ENCODE measurements around the gene MTRF1. TPM values are rescaled to one million over a fixed set of nuclear protein-coding genes. Genes with fewer than 3 reads are reported as not detected.
"Not testable (repeated sequence)": the region's sequence is repeated elsewhere in the genome, so short reads cannot be mapped to it uniquely, and the experiment has no call there.

The MTRF1 gene
- total RNA-seq, 1 donor from 2014 or later = 12.3 TPM

GRCh38 chr13:41282129-41282571, 18.8 kb upstream of the MTRF1 start:
- no peak for DNase-seq (ENCODE audit: low spot score)

- DNase-seq (ENCODE audit: low spot score) = not testable (repeated sequence)
These were observed 15.8 kb upstream of the MTRF1 start for GRCh38 chr13:41279156-41279555.

GRCh38 chr13:41276824-41277223, 13.4 kb upstream of the MTRF1 start:
- no peak for DNase-seq (ENCODE audit: low spot score)

- no peak for DNase-seq (ENCODE audit: low spot score)
These were observed 11.5 kb upstream of the MTRF1 start for GRCh38 chr13:41274881-41275280.

- no peak for DNase-seq (ENCODE audit: low spot score)
These were observed 10.6 kb upstream of the MTRF1 start for GRCh38 chr13:41273831-41274441.

- DNase-seq (ENCODE audit: low spot score) = no peak
These were observed 8.3 kb upstream of the MTRF1 start for GRCh38 chr13:41271456-41272285.

- DNase-seq (ENCODE audit: low spot score) = no peak
These were observed 5.4 kb upstream of the MTRF1 start for GRCh38 chr13:41268764-41269163.

GRCh38 chr13:41267106-41267505, 3.7 kb upstream of the MTRF1 start:
- no peak for DNase-seq (ENCODE audit: low spot score)

- DNase-seq (ENCODE audit: low spot score) = no peak
These were observed 3.4 kb downstream of the MTRF1 start for GRCh38 chr13:41259875-41260501.

- DNase-seq (ENCODE audit: low spot score) = no peak
These were observed 5.8 kb downstream of the MTRF1 start for GRCh38 chr13:41257535-41257934.

GRCh38 chr13:41254902-41255301, 8.5 kb downstream of the MTRF1 start:
- DNase-seq (ENCODE audit: low spot score) = no peak

- no peak for DNase-seq (ENCODE audit: low spot score)
These were observed 12.4 kb downstream of the MTRF1 start for GRCh38 chr13:41250993-41251392.

GRCh38 chr13:41246969-41247680, 16.3 kb downstream of the MTRF1 start:
- no peak for DNase-seq (ENCODE audit: low spot score)

- no peak for DNase-seq (ENCODE audit: low spot score)
These were observed 18.8 kb downstream of the MTRF1 start for GRCh38 chr13:41244556-41244955.

- DNase-seq (ENCODE audit: low spot score) = no peak
These were observed 21.8 kb downstream of the MTRF1 start for GRCh38 chr13:41241626-41242025.

GRCh38 chr13:41236369-41236768, 27.0 kb downstream of the MTRF1 start:
- no peak for DNase-seq (ENCODE audit: low spot score)

GRCh38 chr13:41232578-41233480, 30.5 kb downstream of the MTRF1 start:
- no peak for DNase-seq (ENCODE audit: low spot score)

- DNase-seq (ENCODE audit: low spot score) = no peak
These were observed 31.6 kb downstream of the MTRF1 start for GRCh38 chr13:41231786-41232185.

GRCh38 chr13:41231025-41231677, 32.2 kb downstream of the MTRF1 start:
- no peak for DNase-seq (ENCODE audit: low spot score)

- no peak for DNase-seq (ENCODE audit: low spot score)
These were observed 34.0 kb downstream of the MTRF1 start for GRCh38 chr13:41229356-41229755.

All from ureter (tissue), 1 donor.